Body of pancreas (tissue), 4 donors: ENCODE measurements around the gene BEST4.

ENCODE experiments used
- POLR2A ChIP-seq, 3 donors: fragments of 450-650 bp; IDR thresholded peaks; one replicate each; pipeline ENCODE4 v1.6.1; 2016; ENCODE audit warnings: antibody characterized with exemption in 3 of 3, mild to moderate bottlenecking in 2 of 3
- TF ChIP-seq, protein P1 (sequence below), 7 experiments: fragments of 450-650 bp in 4 of 7; fragments of 200-600 bp in 3 of 7; sonication (generic) in 3 of 7; IDR thresholded peaks; one replicate each; pipeline ENCODE4 v1.5.1; 2016 to 2019; ENCODE audit warnings: antibody characterized with exemption in 7 of 7

DNA sequence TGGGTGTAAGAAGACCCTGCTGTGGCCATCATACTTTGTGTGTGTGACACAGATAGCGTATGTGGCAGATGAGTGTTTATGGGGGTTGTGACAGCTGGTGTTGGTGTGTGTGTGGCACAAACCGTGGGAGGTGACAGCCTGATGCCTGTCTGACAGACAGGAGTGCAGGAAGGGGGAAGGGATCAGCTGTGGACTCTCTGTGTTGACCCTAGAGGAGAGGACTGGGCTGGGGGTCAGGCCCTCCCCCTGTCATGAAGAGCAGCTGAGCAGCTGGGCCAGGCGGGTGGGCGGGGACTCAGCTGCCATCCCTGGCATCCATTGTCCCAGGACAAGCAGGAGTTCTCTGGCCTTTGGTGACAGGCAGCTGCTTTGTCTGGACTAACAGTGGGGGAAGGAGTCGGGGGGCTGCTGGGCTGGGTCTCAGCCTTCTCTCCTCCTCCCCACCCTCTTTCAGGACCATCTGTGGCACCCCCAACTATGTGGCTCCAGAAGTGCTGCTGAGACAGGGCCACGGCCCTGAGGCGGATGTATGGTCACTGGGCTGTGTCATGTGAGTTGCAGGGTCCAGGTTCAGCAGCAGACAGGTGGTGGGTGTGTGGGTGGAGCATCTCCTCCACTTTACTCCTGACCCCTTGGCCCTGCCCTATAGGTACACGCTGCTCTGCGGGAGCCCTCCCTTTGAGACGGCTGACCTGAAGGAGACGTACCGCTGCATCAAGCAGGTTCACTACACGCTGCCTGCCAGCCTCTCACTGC, 14.5 kb upstream of the BEST4 start:
- TF ChIP-seq, protein P1, sequence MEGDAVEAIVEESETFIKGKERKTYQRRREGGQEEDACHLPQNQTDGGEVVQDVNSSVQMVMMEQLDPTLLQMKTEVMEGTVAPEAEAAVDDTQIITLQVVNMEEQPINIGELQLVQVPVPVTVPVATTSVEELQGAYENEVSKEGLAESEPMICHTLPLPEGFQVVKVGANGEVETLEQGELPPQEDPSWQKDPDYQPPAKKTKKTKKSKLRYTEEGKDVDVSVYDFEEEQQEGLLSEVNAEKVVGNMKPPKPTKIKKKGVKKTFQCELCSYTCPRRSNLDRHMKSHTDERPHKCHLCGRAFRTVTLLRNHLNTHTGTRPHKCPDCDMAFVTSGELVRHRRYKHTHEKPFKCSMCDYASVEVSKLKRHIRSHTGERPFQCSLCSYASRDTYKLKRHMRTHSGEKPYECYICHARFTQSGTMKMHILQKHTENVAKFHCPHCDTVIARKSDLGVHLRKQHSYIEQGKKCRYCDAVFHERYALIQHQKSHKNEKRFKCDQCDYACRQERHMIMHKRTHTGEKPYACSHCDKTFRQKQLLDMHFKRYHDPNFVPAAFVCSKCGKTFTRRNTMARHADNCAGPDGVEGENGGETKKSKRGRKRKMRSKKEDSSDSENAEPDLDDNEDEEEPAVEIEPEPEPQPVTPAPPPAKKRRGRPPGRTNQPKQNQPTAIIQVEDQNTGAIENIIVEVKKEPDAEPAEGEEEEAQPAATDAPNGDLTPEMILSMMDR (IDR thresholded peaks at IDR 0.05), result no peak
- no peak for TF ChIP-seq POLR2A (IDR thresholded peaks at IDR 0.05)
